Esophagus muscularis mucosa (tissue), 4 donors: ENCODE measurements around the gene CEPT1. TPM values are rescaled to one million over a fixed set of nuclear protein-coding genes. Genes with fewer than 3 reads are reported as not detected.

Experiments used
- DNase-seq: peaks from one replicate; pipeline ENCODE4 v3.0.0-alpha.2; 2017; ENCODE audit errors: extremely low spot score
- H3K27ac ChIP-seq, 4 donors: fragments of 200-600 bp; sonication (generic); replicated peaks in 1 of 4; 1 replicate in 3 of 4; 2 replicates in 1 of 4; pipeline ENCODE4 v1.5.1; 2016 to 2019; ENCODE audit warnings: mild to moderate bottlenecking in 1 of 4
- H3K27me3 ChIP-seq, 4 donors: fragments of 200-600 bp; sonication (generic); one replicate each; pipeline versions ENCODE4 v1.5.1 to v1.6.0; 2016 to 2019
- H3K36me3 ChIP-seq, 4 donors: fragments of 200-600 bp; sonication (generic); one replicate each; pipeline ENCODE4 v1.5.1; 2016 to 2019
- H3K4me1 ChIP-seq, 4 donors: fragments of 200-600 bp; sonication (generic); one replicate each; pipeline ENCODE4 v1.5.1; 2016 to 2019
- H3K4me3 ChIP-seq, 4 donors: fragments of 200-600 bp; sonication (generic); 1 replicate in 2 of 4; 2 replicates in 2 of 4; pipeline ENCODE4 v1.5.1; 2016 to 2019; ENCODE audit warnings: mild to moderate bottlenecking in 4 of 4, moderate library complexity in 1 of 4
- H3K9me3 ChIP-seq, 4 donors: fragments of 200-600 bp; sonication (generic); 1 replicate in 3 of 4; 2 replicates in 1 of 4; pipeline ENCODE4 v1.5.1; 2016 to 2019
- CTCF ChIP-seq, 3 experiments: fragments of 200-600 bp in 2 of 3; fragments of 450-650 bp in 1 of 3; sonication (generic) in 2 of 3; IDR thresholded peaks; one replicate each; pipeline ENCODE4 v1.5.1; 2017 to 2019; ENCODE audit warnings: antibody characterized with exemption in 3 of 3, mild to moderate bottlenecking in 2 of 3, moderate library complexity in 1 of 3
- EP300 ChIP-seq: sonication (generic); formaldehyde crosslinking; IDR thresholded peaks from one replicate; pipeline ENCODE4 v1.6.1; 2017; ENCODE audit warnings: antibody characterized with exemption
- POLR2A ChIP-seq: fragments of 450-650 bp; IDR thresholded peaks from one replicate; pipeline ENCODE4 v1.6.1; 2017; ENCODE audit warnings: antibody characterized with exemption, moderate library complexity, mild to moderate bottlenecking, low read depth
- POLR2AphosphoS5 ChIP-seq, 2 donors: sonication (generic); formaldehyde crosslinking; IDR thresholded peaks; one replicate each; pipeline ENCODE4 v1.6.1; 2017; ENCODE audit warnings: antibody characterized with exemption in 2 of 2
- WGBS: methylation state at CpG from one replicate; pipeline ENCODE4 v1.1.5; 2018; 5-methylcytosine and 5-hydroxymethylcytosine counted together
- intact Hi-C: fragments of 100-400 bp; cut with DNase I; formaldehyde crosslinking; loops from one replicate; pipeline ENCODE4 v1.15.1; 2023
- total RNA-seq, 4 donors: library from RNA; depleted of rRNA; stranded (reverse); fragments of >200 nt; gene quantifications; one replicate each; pipeline versions ENCODE4 v1.1.0 to v1.2.1, GENCODE V29; 2016

CEPT1 gene
- total RNA-seq, 4 donors from 2014 or later = 20.2 to 27.0 (median 23.7) TPM

- WGBS = 97% methylated on average over 4 of the region's 4 CpGs
- H3K36me3 ChIP-seq = peaks cover 0 to 42% (median 27%) of the 10 kb centered on the region in 4 donors
- intact Hi-C loops = no loop called here
Observed at GRCh38 chr1:111163363-111163762, 23.3 kb downstream of the CEPT1 start.

GRCh38 chr1:111164151-111164550 lies 24.1 kb downstream of the CEPT1 start:
- Histone ChIP-seq H3K36me3 (peaks cover 0 to 50% (median 32%) of the 10 kb centered on the region in 4 donors), H3K4me1 (no peaks in the 10 kb centered on the region), H3K4me3 (no peak overlapping the region), H3K9me3 (no peaks in the 10 kb centered on the region), H3K27ac (no peak overlapping the region), H3K27me3 (no peaks in the 10 kb centered on the region)
- no peak for DNase-seq
- intact Hi-C loops = no loop called here
- TF ChIP-seq POLR2A (no peak), POLR2AphosphoS5 (IDR thresholded peaks at IDR 0.05) (no peak), EP300 (no peak), CTCF (IDR thresholded peaks at IDR 0.05) (no peak)
- 96% methylated on average over 2 of the region's 2 CpGs for WGBS

More at GRCh38 chr1:111163363-111163762, 23.3 kb downstream of the CEPT1 start:
- no peak overlapping the region for H3K4me3 ChIP-seq
- no peaks in the 10 kb centered on the region for H3K4me1 ChIP-seq
- DNase-seq = no peak
- no peak for TF ChIP-seq POLR2A
- TF ChIP-seq POLR2AphosphoS5 (IDR thresholded peaks at IDR 0.05) = no peak
- TF ChIP-seq CTCF (IDR thresholded peaks at IDR 0.05) = no peak
- no peak for TF ChIP-seq EP300
- no peaks in the 10 kb centered on the region for H3K27me3 ChIP-seq
- no peaks in the 10 kb centered on the region for H3K9me3 ChIP-seq
- no peak overlapping the region for H3K27ac ChIP-seq

GRCh38 chr1:111172463-111172862 lies 32.4 kb downstream of the CEPT1 start:
- no peaks in the 10 kb centered on the region for H3K9me3 ChIP-seq
- TF ChIP-seq POLR2AphosphoS5 (IDR thresholded peaks at IDR 0.05) (no peak), POLR2A (no peak), EP300 (no peak), CTCF (IDR thresholded peaks at IDR 0.05) (no peak)
- H3K27me3 ChIP-seq = no peaks in the 10 kb centered on the region
- H3K27ac ChIP-seq = no peak overlapping the region
- DNase-seq = no peak
- H3K36me3 ChIP-seq = peaks cover 0 to 69% (median 31%) of the 10 kb centered on the region in 4 donors
- no peaks in the 10 kb centered on the region for H3K4me1 ChIP-seq
- intact Hi-C loops = no loop called here
- no peak overlapping the region for H3K4me3 ChIP-seq

- Histone ChIP-seq H3K4me3 (no peak overlapping the region), H3K9me3 (no peaks in the 10 kb centered on the region), H3K27me3 (no peaks in the 10 kb centered on the region), H3K4me1 (no peaks in the 10 kb centered on the region), H3K27ac (no peak overlapping the region), H3K36me3 (peaks cover 0 to 67% (median 25%) of the 10 kb centered on the region in 4 donors)
- intact Hi-C loops = no loop called here
- TF ChIP-seq POLR2AphosphoS5 (IDR thresholded peaks at IDR 0.05) (no peak), CTCF (IDR thresholded peaks at IDR 0.05) (no peak), POLR2A (no peak), EP300 (no peak)
- no peak for DNase-seq
Observed at GRCh38 chr1:111174070-111174469, 34.0 kb downstream of the CEPT1 start.

- intact Hi-C loops = no loop called here
- H3K4me3 ChIP-seq = no peak overlapping the region
- no peaks in the 10 kb centered on the region for H3K27me3 ChIP-seq
- H3K4me1 ChIP-seq = no peaks in the 10 kb centered on the region
- peaks cover 0 to 68% (median 25%) of the 10 kb centered on the region in 4 donors for H3K36me3 ChIP-seq
- no peak overlapping the region for H3K27ac ChIP-seq
- 86% methylated on average over 3 of the region's 3 CpGs for WGBS
- TF ChIP-seq EP300 = no peak
- TF ChIP-seq POLR2A = no peak
- TF ChIP-seq POLR2AphosphoS5 (IDR thresholded peaks at IDR 0.05) = no peak
- no peak for TF ChIP-seq CTCF (IDR thresholded peaks at IDR 0.05)
- no peaks in the 10 kb centered on the region for H3K9me3 ChIP-seq
- no peak for DNase-seq
Observed at GRCh38 chr1:111175349-111175748, 35.3 kb downstream of the CEPT1 start.
